ENCODE results near the gene FBXL5.

Gene FBXL5

GRCh38 chr4:15562623-15563022 is 92.5 kb downstream of the FBXL5 start:
- no peak for DNase-seq (ENCODE audit: low read depth)

DNA sequence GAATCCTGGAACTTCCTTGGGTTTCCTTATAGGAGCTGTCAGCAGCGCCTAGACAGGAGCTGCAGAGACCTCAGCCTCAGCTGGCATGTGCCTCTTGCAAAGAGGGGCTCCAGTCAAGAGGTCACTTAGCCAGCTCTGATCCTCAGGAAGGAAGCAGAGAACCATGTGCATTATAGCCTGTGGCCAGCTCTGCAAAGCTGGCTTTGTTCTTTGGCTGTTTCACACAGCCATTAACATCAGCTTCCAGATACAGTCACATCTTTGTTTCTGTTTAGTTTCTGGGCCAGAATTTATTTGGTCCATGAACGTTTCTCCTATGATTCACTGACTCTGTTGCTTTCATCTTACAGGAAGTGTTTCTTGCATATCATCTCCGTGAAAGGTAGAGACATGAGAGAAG is 93.0 kb downstream of the FBXL5 start:
- no peak for DNase-seq (ENCODE audit: low read depth)

- no peak for DNase-seq (ENCODE audit: low read depth)
Measured at GRCh38 chr4:15558561-15558960, 96.6 kb downstream of the FBXL5 start.

DNA sequence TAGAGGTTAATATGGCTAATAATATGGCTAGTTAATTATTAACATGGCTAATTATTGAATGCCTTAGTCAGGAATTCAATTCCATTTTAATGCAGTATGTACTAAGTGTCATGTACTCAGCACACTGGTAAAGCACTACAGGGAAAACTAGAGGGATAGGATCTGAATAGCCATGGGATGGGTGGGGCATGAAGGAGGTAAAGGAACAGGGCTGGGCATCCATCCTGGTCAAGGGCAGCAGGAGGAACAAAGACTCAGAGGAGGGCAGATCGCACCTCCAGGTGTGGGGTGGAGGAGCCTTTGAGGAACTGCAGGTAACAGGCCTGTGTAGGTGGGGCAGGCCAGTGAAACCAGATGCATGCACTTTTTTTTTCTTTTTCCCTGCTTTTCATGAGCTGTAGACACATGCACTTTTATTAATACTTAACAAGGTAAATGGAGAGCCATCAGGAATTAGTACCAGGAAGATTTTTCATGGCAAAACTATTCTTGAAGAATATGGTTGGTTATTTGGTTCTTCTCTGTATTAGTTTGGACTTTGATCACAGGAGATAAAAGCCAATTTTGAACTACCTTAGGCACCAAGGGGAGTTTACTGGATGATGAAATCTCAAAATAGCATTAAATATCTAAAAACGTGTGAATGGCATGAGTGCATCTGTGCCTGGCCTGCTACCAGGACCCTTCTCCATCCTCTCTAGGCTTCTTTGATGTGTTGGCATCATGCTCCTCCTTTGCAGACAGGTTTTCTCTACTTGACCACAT is 97.2 kb downstream of the FBXL5 start:
- no peak for DNase-seq (ENCODE audit: low read depth)

DNA sequence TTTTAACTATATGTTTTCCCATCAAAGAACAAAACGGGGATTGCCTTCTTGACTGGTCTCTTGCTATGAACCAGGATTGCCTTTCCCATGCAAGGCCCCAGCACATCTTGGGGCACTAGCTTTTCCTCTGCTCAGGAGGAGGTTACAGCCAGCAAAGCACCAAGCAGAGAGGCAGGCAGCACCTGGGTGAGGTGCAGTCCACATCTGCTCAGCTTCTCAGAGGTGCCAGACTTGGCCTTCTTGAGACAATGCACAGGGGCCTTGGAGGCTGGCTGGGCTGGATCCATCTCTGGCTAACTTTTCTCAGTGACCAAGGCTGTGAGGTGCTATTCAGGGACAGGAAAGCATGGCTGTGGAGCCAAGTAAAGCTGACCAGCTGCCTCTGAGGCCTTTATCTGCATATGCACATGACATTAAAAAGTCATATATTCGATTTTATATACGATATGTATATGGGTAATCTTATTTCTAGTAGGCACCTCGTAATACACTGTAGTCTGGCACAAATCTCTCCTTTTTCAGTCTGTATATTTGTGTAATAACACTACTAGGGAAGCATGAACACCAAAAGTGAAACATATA is 98.6 kb downstream of the FBXL5 start:
- no peak for DNase-seq (ENCODE audit: low read depth)
